ENCODE data around the gene ARRB2. TPM values are rescaled to one million over a fixed set of nuclear protein-coding genes. Genes with fewer than 3 reads are reported as not detected.
A peak's percentile ranks its signal among the peaks of the same experiment; 100 is the strongest.

Gene ARRB2
- total RNA-seq, 2 experiments from 2014 or later = 210 to 220 TPM

- Histone ChIP-seq H3K4me1 (ENCODE audit: insufficient read depth, low read length) (peaks cover 3% of the 10 kb centered on the region), H3K27me3 (ENCODE audit: control insufficient read depth in 1 of 2, insufficient read depth in 2 of 2, low read length in 2 of 2) (no peaks in the 10 kb centered on the region), H3K27ac (ENCODE audit: low read depth in 1 of 2, low read length in 2 of 2) (no peak overlapping the region), H3K36me3 (ENCODE audit: insufficient read depth, low read length) (peaks cover 18% of the 10 kb centered on the region), H3K9me3 (ENCODE audit: control insufficient read depth in 1 of 2, insufficient read depth in 1 of 2, low read length in 2 of 2) (no peaks in the 10 kb centered on the region), H3K4me3 (ENCODE audit: low read length) (no peak overlapping the region)
- TF ChIP-seq CTCF (IDR thresholded peaks at IDR 0.05) = no peak
- Mint-ChIP-seq H3K4me3 (no peak overlapping the region), H3K27me3 (no peaks in the 10 kb centered on the region), H3K36me3 (ENCODE audit: low read depth) (peaks cover 24% of the 10 kb centered on the region), H3K27ac (no peak overlapping the region), H3K4me1 (ENCODE audit: low read depth) (peaks cover 7% of the 10 kb centered on the region), H3K9me3 (no peaks in the 10 kb centered on the region)
- DNase-seq (no peak), ATAC-seq (ENCODE audit: poor library complexity) (no peak)
- POLR2A ChIA-PET = no interaction called here
- CTCF ChIA-PET = interaction anchor here (1.1 kb wide), 1 partner anchor 65 kb away, joined by 3 read pairs; no protein-coding TSS in a partner anchor
- intact Hi-C loops (cut with DNase I, micrococcal nuclease) = no loop called here
Measured at GRCh38 chr17:4724650-4725049, 14.2 kb downstream of the ARRB2 start.

GRCh38 chr17:4725646-4726310 lies 15.3 kb downstream of the ARRB2 start:
- no peak overlapping the region for H3K27ac Mint-ChIP-seq
- CTCF ChIA-PET = no interaction called here
- no peaks in the 10 kb centered on the region for H3K9me3 ChIP-seq (ENCODE audit: control insufficient read depth in 1 of 2, insufficient read depth in 1 of 2, low read length in 2 of 2)

GRCh38 chr17:4728124-4728523 lies 17.7 kb downstream of the ARRB2 start:
- no peak overlapping the region for H3K27ac ChIP-seq (ENCODE audit: low read depth in 1 of 2, low read length in 2 of 2)
- H3K27ac Mint-ChIP-seq = no peak overlapping the region
- no peaks in the 10 kb centered on the region for H3K36me3 ChIP-seq (ENCODE audit: insufficient read depth, low read length)
- H3K9me3 Mint-ChIP-seq = no peaks in the 10 kb centered on the region
- H3K4me1 ChIP-seq (ENCODE audit: insufficient read depth, low read length) = peaks cover 24% of the 10 kb centered on the region
- DNase-seq (peak in 2 of 14 experiments; percentile 32 to 51), ATAC-seq (ENCODE audit: poor library complexity) (no peak)
- peaks cover 4% of the 10 kb centered on the region for H3K36me3 Mint-ChIP-seq (ENCODE audit: low read depth)
- ChIA-PET CTCF (interaction anchor here (1.9 kb wide), 1 partner anchor 62 kb away, joined by 5 read pairs; no protein-coding TSS in a partner anchor), POLR2A (interaction anchor here (1.5 kb wide), 1 partner anchor 17 kb away, joined by 4 read pairs; no protein-coding TSS in a partner anchor)
- intact Hi-C loops (cut with DNase I, micrococcal nuclease) = no loop called here
- H3K4me1 Mint-ChIP-seq (ENCODE audit: low read depth) = peaks cover 16% of the 10 kb centered on the region
- no peaks in the 10 kb centered on the region for H3K9me3 ChIP-seq (ENCODE audit: control insufficient read depth in 1 of 2, insufficient read depth in 1 of 2, low read length in 2 of 2)
- no peak overlapping the region for H3K4me3 Mint-ChIP-seq
- H3K4me3 ChIP-seq (ENCODE audit: low read length) = no peak overlapping the region
- no peaks in the 10 kb centered on the region for H3K27me3 Mint-ChIP-seq
- TF ChIP-seq CTCF (IDR thresholded peaks at IDR 0.05) = no peak
- no peaks in the 10 kb centered on the region for H3K27me3 ChIP-seq (ENCODE audit: control insufficient read depth in 1 of 2, insufficient read depth in 2 of 2, low read length in 2 of 2)

More at GRCh38 chr17:4725646-4726310, 15.3 kb downstream of the ARRB2 start:
- Mint-ChIP-seq H3K36me3 (ENCODE audit: low read depth) (peaks cover 13% of the 10 kb centered on the region), H3K4me1 (ENCODE audit: low read depth) (peaks cover 11% of the 10 kb centered on the region), H3K4me3 (no peak overlapping the region), H3K9me3 (no peaks in the 10 kb centered on the region), H3K27me3 (no peaks in the 10 kb centered on the region)
- H3K4me1 ChIP-seq (ENCODE audit: insufficient read depth, low read length) = peaks cover 9% of the 10 kb centered on the region
- ATAC-seq (ENCODE audit: poor library complexity) = no peak
- no peak overlapping the region for H3K4me3 ChIP-seq (ENCODE audit: low read length)
- H3K36me3 ChIP-seq (ENCODE audit: insufficient read depth, low read length) = peaks cover 8% of the 10 kb centered on the region
- intact Hi-C loops (cut with DNase I, micrococcal nuclease) = no loop called here
- POLR2A ChIA-PET = interaction anchor here (1.1 to 1.3 kb wide), 2 partner anchors 11 to 70 kb away, joined by 3 read pairs; partner anchors contain the start of gene PSMB6
- TF ChIP-seq CTCF (IDR thresholded peaks at IDR 0.05) = no peak
- no peaks in the 10 kb centered on the region for H3K27me3 ChIP-seq (ENCODE audit: control insufficient read depth in 1 of 2, insufficient read depth in 2 of 2, low read length in 2 of 2)
- DNase-seq = no peak
- no peak overlapping the region for H3K27ac ChIP-seq (ENCODE audit: low read depth in 1 of 2, low read length in 2 of 2)
